Measurements from ENCODE around the gene MCRIP1. TPM values are rescaled to one million over a fixed set of nuclear protein-coding genes. Genes with fewer than 3 reads are reported as not detected.
A peak's percentile ranks its signal among the peaks of the same experiment; 100 is the strongest.

The MCRIP1 gene
- total RNA-seq, 3 donors from 2014 or later = 21.2 to 80.2 (median 38.7) TPM

DNA sequence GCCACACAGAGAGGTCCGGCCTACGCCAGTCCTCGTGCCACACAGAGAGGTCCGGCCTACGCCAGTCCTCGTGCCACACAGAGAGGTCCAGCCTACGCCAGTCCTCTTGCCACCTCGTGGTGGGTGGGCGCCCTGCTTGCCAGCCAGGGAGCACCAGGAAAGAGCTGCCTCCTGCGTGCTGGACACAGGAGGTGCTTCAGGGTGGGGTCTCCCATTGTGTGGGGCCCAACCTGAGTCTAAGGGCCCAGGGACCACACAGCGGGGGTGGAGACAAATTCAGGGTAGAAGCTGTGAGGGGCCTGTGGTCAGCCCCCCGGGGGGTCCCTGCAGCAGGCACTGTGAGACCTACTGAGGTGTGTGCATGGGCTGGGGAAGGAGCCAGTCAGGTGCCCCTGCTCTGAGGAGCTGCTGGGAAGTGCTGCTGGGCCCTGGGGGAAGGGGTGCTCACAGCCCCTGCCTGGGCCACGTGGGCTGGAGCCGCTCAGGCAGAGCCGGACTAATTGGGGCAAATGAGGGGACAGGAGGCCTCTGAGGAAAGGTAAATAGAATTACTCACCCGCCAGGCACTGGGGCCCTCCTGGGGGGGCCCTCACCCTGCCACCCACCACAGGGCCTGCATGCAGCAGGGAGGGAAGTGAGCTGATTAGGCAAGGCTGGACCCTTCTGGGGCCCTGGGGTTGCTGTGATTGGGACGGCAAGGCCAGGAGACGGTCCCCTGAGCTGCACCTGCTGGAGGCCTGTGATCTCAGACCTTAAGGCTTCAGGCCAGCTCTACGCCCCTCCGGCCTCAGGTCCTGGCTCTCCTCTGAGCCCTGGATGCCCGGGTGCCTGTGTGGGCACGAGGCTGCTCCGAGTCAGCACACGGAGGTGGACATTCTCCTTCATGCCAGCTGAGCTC is 18.1 kb downstream of the MCRIP1 start:
- TF ChIP-seq, protein P1, sequence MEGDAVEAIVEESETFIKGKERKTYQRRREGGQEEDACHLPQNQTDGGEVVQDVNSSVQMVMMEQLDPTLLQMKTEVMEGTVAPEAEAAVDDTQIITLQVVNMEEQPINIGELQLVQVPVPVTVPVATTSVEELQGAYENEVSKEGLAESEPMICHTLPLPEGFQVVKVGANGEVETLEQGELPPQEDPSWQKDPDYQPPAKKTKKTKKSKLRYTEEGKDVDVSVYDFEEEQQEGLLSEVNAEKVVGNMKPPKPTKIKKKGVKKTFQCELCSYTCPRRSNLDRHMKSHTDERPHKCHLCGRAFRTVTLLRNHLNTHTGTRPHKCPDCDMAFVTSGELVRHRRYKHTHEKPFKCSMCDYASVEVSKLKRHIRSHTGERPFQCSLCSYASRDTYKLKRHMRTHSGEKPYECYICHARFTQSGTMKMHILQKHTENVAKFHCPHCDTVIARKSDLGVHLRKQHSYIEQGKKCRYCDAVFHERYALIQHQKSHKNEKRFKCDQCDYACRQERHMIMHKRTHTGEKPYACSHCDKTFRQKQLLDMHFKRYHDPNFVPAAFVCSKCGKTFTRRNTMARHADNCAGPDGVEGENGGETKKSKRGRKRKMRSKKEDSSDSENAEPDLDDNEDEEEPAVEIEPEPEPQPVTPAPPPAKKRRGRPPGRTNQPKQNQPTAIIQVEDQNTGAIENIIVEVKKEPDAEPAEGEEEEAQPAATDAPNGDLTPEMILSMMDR (IDR thresholded peaks at IDR 0.05) = no peak
- DNase-seq (no peak), ATAC-seq (peak; percentile 41)
- no peak overlapping the region for H3K4me3 ChIP-seq
- H3K4me1 ChIP-seq (ENCODE audit: low read depth) = peaks cover 8% of the 10 kb centered on the region
- H3K36me3 ChIP-seq (ENCODE audit: low read depth) = no peaks in the 10 kb centered on the region
- intact Hi-C loops (cut with DNase I, micrococcal nuclease) = no loop called here
- H3K9me3 ChIP-seq = no peaks in the 10 kb centered on the region

DNA sequence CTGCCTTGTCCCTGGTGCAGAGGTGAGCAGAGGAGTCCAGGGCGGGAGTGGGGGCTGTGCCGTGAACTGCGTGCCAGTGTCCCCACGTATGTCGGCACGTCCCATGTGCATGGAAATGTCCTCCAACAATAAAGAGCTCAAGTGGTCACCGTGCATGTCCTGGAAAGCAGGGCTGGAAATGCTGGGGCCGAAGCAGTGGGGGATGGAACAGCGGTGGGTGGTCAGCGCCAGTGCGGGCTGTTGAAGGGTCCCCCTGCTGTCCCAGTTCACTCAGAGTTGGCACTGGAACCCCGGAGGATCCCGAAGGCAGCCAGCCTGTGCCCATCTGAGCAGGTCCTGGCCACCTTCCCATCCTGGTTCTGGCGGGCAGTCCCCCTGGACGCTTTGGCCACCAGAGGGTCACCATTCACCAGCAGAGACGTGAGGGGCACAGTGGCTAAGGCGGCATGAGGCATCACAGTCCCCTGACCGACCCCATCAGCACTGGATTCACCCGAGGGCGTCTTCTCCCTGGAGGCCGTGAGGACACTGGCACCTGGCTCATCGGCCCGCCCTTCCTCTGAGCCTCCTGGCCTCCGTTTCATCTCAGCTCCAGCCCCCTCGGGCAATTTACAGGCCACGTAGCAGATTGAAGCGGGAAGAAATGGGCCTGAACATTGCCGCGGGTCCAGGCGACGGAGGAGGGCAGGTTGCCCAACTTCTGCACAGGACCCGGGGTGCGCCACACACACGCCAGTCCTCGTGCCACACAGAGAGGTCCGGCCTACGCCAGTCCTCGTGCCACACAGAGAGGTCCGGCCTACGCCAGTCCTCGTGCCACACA is 19.0 kb downstream of the MCRIP1 start:
- TF ChIP-seq, protein P1 (IDR thresholded peaks at IDR 0.05) = no peak
- Histone ChIP-seq H3K9me3 (no peaks in the 10 kb centered on the region), H3K36me3 (ENCODE audit: low read depth) (no peaks in the 10 kb centered on the region), H3K4me3 (no peak overlapping the region), H3K4me1 (ENCODE audit: low read depth) (peaks cover 8% of the 10 kb centered on the region)
- no peak for DNase-seq
- no peak for ATAC-seq
- intact Hi-C loops (cut with DNase I, micrococcal nuclease) = no loop called here

DNA sequence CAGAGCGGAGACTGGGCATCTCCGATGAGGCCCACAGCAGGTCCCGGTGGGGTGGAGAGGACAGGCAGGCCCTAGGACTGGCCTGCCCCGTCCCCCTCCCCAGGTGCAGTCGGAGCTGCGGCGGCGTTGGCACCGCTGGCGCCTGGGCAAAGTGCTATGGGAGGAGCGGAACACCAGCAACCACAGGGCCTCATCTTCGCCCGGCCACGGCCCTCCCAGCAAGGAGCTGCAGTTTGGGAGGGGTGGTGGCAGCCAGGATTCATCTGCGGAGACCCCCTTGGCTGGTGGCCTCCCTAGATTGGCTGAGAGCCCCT is 19.8 kb downstream of the MCRIP1 start:
- TF ChIP-seq, protein P1 (IDR thresholded peaks at IDR 0.05) = no peak
- no peaks in the 10 kb centered on the region for H3K36me3 ChIP-seq (ENCODE audit: low read depth)
- no peak for DNase-seq
- no peak overlapping the region for H3K4me3 ChIP-seq
- peaks cover 8% of the 10 kb centered on the region for H3K4me1 ChIP-seq (ENCODE audit: low read depth)
- ATAC-seq = no peak
- H3K9me3 ChIP-seq = no peaks in the 10 kb centered on the region
- intact Hi-C loops (cut with DNase I, micrococcal nuclease) = no loop called here

DNA sequence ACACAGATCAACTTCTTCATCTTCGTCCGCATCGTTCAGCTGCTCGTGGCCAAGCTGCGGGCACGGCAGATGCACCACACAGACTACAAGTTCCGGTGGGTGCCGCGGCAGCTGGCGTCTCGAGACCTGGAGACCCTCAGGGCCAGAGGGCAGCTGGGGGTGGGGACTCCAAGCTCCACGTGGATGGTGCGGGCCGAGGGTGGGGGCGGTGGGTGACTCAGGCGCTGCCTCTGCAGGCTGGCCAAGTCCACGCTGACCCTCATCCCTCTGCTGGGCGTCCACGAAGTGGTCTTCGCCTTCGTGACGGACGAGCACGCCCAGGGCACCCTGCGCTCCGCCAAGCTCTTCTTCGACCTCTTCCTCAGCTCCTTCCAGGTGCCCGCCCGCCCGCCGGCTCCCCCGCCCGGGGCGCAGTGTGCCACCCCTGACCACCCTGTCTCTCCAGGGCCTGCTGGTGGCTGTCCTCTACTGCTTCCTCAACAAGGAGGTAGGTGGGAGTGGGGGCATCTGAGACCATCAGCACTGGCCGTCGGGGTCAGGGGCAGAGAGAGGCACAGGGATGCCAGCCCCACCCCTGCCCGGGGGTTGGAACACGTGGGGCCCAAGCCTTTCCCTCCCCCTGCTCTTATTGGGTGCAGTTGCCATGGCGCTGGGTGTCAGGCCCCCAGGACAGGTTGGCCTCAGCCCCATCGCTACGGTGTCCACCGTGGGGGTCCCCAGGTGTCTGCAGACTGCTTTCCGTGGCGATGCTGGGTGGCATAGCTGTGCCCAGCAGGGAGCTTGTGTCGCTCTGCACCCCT is 20.3 kb downstream of the MCRIP1 start:
- no peaks in the 10 kb centered on the region for H3K9me3 ChIP-seq
- no peak for ATAC-seq

More for the DNA sequence above, 20.3 kb downstream of the MCRIP1 start:
- H3K4me3 ChIP-seq = no peak overlapping the region
- TF ChIP-seq, protein P1 (IDR thresholded peaks at IDR 0.05) = no peak
- DNase-seq = no peak
- intact Hi-C loops (cut with DNase I, micrococcal nuclease) = no loop called here
- no peaks in the 10 kb centered on the region for H3K36me3 ChIP-seq (ENCODE audit: low read depth)
- H3K4me1 ChIP-seq (ENCODE audit: low read depth) = peaks cover 8% of the 10 kb centered on the region

Measured in mucosa of descending colon (tissue), 3 donors.